ENCODE measurements around the gene CACNA1S. TPM values are rescaled to one million over a fixed set of nuclear protein-coding genes. Genes with fewer than 3 reads are reported as not detected.

CACNA1S gene
- polyA plus RNA-seq, 1 experiment: not detected

DNA sequence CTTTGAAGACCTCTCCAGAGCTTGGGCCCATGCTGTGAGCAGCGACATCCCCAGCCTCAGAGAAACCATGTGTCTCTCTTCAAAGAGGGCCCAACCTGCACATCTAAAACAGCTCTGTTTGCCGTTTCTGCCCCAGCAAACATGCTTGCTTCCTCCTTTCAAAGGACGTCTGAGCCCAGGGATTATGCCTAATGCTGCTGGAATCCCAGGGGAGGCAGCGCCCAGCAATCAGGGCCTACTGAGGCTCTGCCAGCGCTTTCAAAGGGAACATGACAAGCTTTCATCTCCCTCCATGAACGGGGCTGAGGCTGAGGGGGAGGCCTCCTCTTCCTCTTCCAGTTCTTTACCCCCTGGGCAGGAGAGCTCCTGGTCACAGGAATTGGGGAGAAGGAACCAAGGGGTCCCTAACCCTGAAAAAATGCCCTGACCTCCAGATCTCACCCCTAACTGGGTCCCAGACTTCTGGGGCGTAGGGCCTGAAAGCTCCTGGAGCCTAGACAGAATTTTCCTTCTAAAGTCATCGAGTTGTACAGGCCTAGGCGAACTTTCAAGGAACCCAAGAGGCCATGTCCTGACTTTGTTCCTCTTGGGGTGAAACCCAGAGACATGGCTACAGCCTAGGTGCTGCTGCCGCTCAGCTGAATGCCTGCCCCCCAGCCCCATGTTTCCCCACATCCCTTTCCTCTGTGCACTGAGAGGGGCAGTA, 28.2 kb upstream of the CACNA1S start:
- DNase-seq (ENCODE audit: low read depth): no peak
- no peaks in the 10 kb centered on the region for H3K27me3 ChIP-seq (ENCODE audit: control insufficient read depth, insufficient read depth, low read length)
- ChIA-PET POLR2A (no interaction called here), CTCF (interaction anchor here (1.1 to 1.3 kb wide), 2 partner anchors 10 to 169 kb away, joined by 3 read pairs; no protein-coding TSS in a partner anchor)
- TF ChIP-seq, protein P1, sequence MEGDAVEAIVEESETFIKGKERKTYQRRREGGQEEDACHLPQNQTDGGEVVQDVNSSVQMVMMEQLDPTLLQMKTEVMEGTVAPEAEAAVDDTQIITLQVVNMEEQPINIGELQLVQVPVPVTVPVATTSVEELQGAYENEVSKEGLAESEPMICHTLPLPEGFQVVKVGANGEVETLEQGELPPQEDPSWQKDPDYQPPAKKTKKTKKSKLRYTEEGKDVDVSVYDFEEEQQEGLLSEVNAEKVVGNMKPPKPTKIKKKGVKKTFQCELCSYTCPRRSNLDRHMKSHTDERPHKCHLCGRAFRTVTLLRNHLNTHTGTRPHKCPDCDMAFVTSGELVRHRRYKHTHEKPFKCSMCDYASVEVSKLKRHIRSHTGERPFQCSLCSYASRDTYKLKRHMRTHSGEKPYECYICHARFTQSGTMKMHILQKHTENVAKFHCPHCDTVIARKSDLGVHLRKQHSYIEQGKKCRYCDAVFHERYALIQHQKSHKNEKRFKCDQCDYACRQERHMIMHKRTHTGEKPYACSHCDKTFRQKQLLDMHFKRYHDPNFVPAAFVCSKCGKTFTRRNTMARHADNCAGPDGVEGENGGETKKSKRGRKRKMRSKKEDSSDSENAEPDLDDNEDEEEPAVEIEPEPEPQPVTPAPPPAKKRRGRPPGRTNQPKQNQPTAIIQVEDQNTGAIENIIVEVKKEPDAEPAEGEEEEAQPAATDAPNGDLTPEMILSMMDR (IDR thresholded peaks at IDR 0.05; ENCODE audit: insufficient read depth, low read depth, low read length): no peak
- H3K36me3 ChIP-seq (ENCODE audit: control insufficient read depth, insufficient read depth, low read length): peaks cover 31% of the 10 kb centered on the region
- no peak overlapping the region for H3K4me3 ChIP-seq (ENCODE audit: low read depth, low read length)

DNA sequence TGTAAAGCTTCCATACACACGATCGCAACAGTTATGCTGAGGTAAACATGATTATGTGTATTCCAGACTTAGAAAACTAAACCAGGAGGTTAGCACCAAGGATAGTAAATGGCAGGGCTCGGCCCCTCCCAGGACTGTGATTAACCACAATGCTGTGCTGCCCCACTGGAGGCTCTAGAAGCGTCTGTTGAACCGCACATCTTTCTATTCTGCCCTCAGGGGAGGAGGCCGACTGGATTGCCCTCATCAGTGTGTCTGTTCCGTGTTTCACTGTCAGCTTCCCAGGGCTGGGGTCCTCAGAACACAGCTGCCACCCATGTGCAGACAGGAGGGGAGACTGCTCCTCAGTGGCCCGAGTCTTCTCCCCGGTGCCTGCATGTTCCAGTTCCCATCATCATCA, 27.5 kb upstream of the CACNA1S start:
- ChIA-PET CTCF (interaction anchor here (1.1 kb wide), 1 partner anchor 168 kb away, joined by 3 read pairs; no protein-coding TSS in a partner anchor), POLR2A (no interaction called here)
- no peak for DNase-seq (ENCODE audit: low read depth)
- H3K27me3 ChIP-seq (ENCODE audit: control insufficient read depth, insufficient read depth, low read length): no peaks in the 10 kb centered on the region
- TF ChIP-seq, protein P1 (IDR thresholded peaks at IDR 0.05; ENCODE audit: insufficient read depth, low read depth, low read length): no peak
- H3K36me3 ChIP-seq (ENCODE audit: control insufficient read depth, insufficient read depth, low read length): peaks cover 27% of the 10 kb centered on the region
- no peak overlapping the region for H3K4me3 ChIP-seq (ENCODE audit: low read depth, low read length)

DNA sequence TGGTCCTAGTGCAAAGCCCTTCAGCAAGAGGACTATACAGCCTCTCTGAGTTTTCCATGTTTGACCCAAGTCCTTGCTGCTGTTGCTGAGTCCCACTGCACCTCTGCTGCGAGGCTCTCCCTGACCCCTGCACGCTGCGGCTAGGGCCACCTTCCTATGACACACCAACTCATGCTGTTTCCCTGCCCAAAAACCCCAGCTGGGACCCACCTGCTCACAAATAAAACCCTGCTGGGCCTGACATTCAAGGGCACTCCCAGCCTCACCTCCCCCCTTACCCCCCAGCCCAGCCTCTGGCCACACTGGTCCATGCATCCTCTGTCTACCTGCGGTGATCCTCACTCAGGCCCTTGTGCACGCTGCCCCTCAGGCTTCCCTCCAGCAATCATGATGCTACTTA, 27.1 kb upstream of the CACNA1S start:
- CTCF ChIA-PET: interaction anchor here (1.9 to 2.3 kb wide), 2 partner anchors 8 to 12 kb away, joined by 6 to 12 read pairs; no protein-coding TSS in a partner anchor
- no peak for DNase-seq (ENCODE audit: low read depth)
- Histone ChIP-seq H3K36me3 (ENCODE audit: control insufficient read depth, insufficient read depth, low read length) (peaks cover 28% of the 10 kb centered on the region), H3K27me3 (ENCODE audit: control insufficient read depth, insufficient read depth, low read length) (no peaks in the 10 kb centered on the region), H3K4me3 (ENCODE audit: low read depth, low read length) (no peak overlapping the region)
- POLR2A ChIA-PET: no interaction called here
- TF ChIP-seq, protein P1 (IDR thresholded peaks at IDR 0.05; ENCODE audit: insufficient read depth, low read depth, low read length): no peak

DNA sequence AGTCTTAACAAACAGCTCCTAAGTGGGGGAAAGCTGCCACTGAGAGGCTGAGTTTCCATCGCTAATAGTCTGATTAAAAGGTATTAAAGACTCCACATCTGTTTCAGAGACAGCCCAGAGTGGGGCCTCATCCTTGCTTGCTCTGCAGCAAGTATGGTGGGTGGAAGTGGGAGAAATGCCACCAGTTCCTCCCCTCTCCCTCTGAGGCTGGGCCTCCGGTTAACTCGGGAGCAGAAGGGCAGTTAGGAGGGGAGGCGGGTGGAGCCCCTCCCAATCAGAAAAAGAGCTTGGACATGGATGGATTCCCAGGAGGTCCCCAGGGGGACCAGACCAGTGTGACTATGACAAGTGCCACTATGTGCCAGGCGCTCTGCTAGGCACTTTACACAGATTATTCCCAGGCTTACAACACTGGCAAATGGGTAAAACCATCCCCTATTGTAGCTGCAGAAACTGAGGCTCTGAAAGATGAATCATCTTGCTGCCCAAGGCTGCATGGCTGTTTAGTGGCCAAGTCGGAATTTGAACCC, 26.1 kb upstream of the CACNA1S start:
- CTCF ChIA-PET: interaction anchor here (0.7 to 2.3 kb wide), 5 partner anchors 9 to 52 kb away, joined by 4 to 12 read pairs (median 6); no protein-coding TSS in a partner anchor
- H3K4me3 ChIP-seq (ENCODE audit: low read depth, low read length): no peak overlapping the region
- H3K36me3 ChIP-seq (ENCODE audit: control insufficient read depth, insufficient read depth, low read length): peaks cover 22% of the 10 kb centered on the region
- no peaks in the 10 kb centered on the region for H3K27me3 ChIP-seq (ENCODE audit: control insufficient read depth, insufficient read depth, low read length)
- TF ChIP-seq, protein P1 (IDR thresholded peaks at IDR 0.05; ENCODE audit: insufficient read depth, low read depth, low read length): no peak
- no peak for DNase-seq (ENCODE audit: low read depth)
- POLR2A ChIA-PET: no interaction called here

DNA sequence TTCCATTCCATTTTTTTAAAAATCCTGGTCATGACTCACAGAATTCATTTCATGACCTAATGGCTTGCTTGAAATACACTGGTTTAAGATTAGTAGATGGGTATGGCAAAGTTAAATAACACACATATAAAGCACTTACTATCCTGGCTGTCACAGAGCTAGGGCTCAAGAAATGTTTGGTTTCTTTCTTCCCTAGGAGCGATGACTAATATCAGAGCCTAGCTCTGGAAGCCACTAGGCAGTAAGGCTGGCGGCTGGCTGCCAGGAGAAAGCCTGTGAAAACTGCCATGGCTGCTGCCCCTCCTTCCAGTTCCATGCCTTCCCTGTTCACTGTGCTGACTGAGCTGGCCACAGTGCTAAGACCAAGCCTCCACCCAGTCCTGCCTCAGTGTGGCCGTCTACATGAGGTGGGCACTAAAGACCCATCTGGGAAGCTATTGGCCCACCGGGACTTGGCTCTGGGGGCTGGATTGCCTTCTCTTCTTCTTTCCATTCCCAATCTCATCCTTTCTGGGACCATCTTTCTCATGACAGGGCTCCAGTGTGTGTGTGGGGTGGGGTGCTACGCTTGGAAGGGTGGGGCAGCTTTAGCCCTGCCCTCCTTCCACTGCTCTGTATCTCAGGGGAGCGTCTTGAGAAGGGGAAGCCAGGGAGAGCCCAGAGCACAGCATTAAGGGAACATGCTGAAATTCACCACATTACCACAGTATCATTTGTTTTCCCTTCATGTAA, 25.5 kb upstream of the CACNA1S start:
- Histone ChIP-seq H3K27me3 (ENCODE audit: control insufficient read depth, insufficient read depth, low read length) (no peaks in the 10 kb centered on the region), H3K4me3 (ENCODE audit: low read depth, low read length) (no peak overlapping the region), H3K36me3 (ENCODE audit: control insufficient read depth, insufficient read depth, low read length) (peaks cover 20% of the 10 kb centered on the region)
- TF ChIP-seq, protein P1 (IDR thresholded peaks at IDR 0.05; ENCODE audit: insufficient read depth, low read depth, low read length): no peak
- DNase-seq (ENCODE audit: low read depth): peak; percentile 79
- CTCF ChIA-PET: interaction anchor here (0.7 to 2.3 kb wide), 9 partner anchors 10 to 166 kb away, joined by 3 to 12 read pairs (median 4); no protein-coding TSS in a partner anchor
- POLR2A ChIA-PET: interaction anchor here (0.5 kb wide), 1 partner anchor 57 kb away, joined by 5 read pairs; no protein-coding TSS in a partner anchor

All from BJ (cell line).